OCI-LY7 (cell line): ENCODE results near the gene DAP. TPM values are rescaled to one million over a fixed set of nuclear protein-coding genes. Genes with fewer than 3 reads are reported as not detected.

Experiments
- BruUV-seq: library from RNA; stranded (reverse); fragments of 400-500 nt; replicated peaks from 2 replicates; lab custom pipeline; 2021; lab: Mats Ljungman, UMichigan
- CTCF ChIA-PET: fragments of 300-600 bp; sonication (Branson Sonifier 250); formaldehyde crosslinking; loops from one replicate; lab custom pipeline; 2022; ENCODE audit warnings: antibody characterized with exemption; ENCODE audit not compliant: unreplicated experiment; lab: Charles Lee
- POLR2A ChIA-PET: fragments of 300-600 bp; sonication (Branson Sonifier 250); formaldehyde crosslinking; loops from one replicate; lab custom pipeline; 2022; ENCODE audit warnings: antibody characterized with exemption; lab: Charles Lee
- DNase-seq: peaks from one replicate; pipeline ENCODE4 v3.0.0-alpha.2; 2015; ENCODE audit warnings: low spot score
- H2AFZ ChIP-seq: fragments of 200-600 bp; sonication (generic), shearing (Covaris generic); 2 replicates; pipeline ENCODE4 v1.6.1; 2014; ENCODE audit warnings: mild to moderate bottlenecking, antibody characterized with exemption, low read length, moderate library complexity
- H3K27ac ChIP-seq: fragments of 200-600 bp; sonication (generic); 2 replicates; pipeline ENCODE4 v1.5.1; 2014; ENCODE audit warnings: mixed run types, low read depth, mild to moderate bottlenecking, moderate library complexity, low read length, inconsistent platforms; ENCODE audit not compliant: poor library complexity, severe bottlenecking
- H3K36me3 ChIP-seq: fragments of 200-600 bp; sonication (generic); 2 replicates; pipeline ENCODE4 v1.6.1; 2014; ENCODE audit warnings: mild to moderate bottlenecking, antibody characterized with exemption, low read length, moderate library complexity, mixed read lengths; ENCODE audit not compliant: insufficient read depth
- H3K4me1 ChIP-seq: fragments of 200-600 bp; sonication (generic); 2 replicates; pipeline ENCODE4 v1.5.1; 2014; ENCODE audit warnings: mild to moderate bottlenecking, low read length; ENCODE audit not compliant: insufficient read depth, poor library complexity, severe bottlenecking
- H3K4me2 ChIP-seq: fragments of 200-600 bp; sonication (generic); 2 replicates; pipeline ENCODE4 v1.6.1; 2014; ENCODE audit warnings: mild to moderate bottlenecking, low read length
- H3K4me3 ChIP-seq: fragments of 200-600 bp; sonication (generic); 2 replicates; pipeline ENCODE4 v1.5.1; 2014; ENCODE audit warnings: mild to moderate bottlenecking, low read depth, low read length; ENCODE audit not compliant: poor library complexity, severe bottlenecking
- H3K79me2 ChIP-seq: fragments of 200-600 bp; sonication (generic); 2 replicates; pipeline ENCODE4 v1.6.1; 2016; ENCODE audit warnings: low read depth, mild to moderate bottlenecking, low read length, moderate library complexity, mixed read lengths; ENCODE audit not compliant: insufficient read depth
- H3K9me2 ChIP-seq: fragments of 200-600 bp; sonication (generic); 2 replicates; pipeline ENCODE4 v1.6.1; 2016; ENCODE audit warnings: mild to moderate bottlenecking, low read length, mixed read lengths; ENCODE audit not compliant: insufficient read depth
- H3K9me3 ChIP-seq: fragments of 200-600 bp; sonication (generic); 2 replicates; pipeline ENCODE4 v1.6.1; 2014; ENCODE audit warnings: mild to moderate bottlenecking, mixed run types, low read length, mixed read lengths
- H4K20me1 ChIP-seq: fragments of 200-600 bp; sonication (generic); 2 replicates; pipeline ENCODE4 v1.6.1; 2014; ENCODE audit warnings: mild to moderate bottlenecking, antibody characterized with exemption, low read length, moderate library complexity, mixed read lengths; ENCODE audit not compliant: insufficient read depth
- EZH2phosphoT487 ChIP-seq: fragments of 200-600 bp; sonication (generic); IDR thresholded peaks from 2 replicates; pipeline ENCODE4 v1.6.1; 2018; ENCODE audit warnings: low read depth, borderline replicate concordance, mild to moderate bottlenecking, mixed run types, antibody characterized with exemption, low read length, moderate library complexity, mixed read lengths
- intact Hi-C: fragments of 100-400 bp; cut with micrococcal nuclease; formaldehyde crosslinking; loops from one replicate; pipeline ENCODE4 v1.10.0; 2022; ENCODE audit not compliant: unreplicated experiment
- total RNA-seq, 2 experiments: library from RNA; depleted of rRNA in 1 of 2; stranded (reverse); fragments of >200 nt in 1 of 2; shearing (Covaris generic) in 1 of 2; gene quantifications; 2 replicates each; pipeline ENCODE4 v1.2.3, GENCODE V29; 2014 to 2022
- TF ChIP-seq, protein P1 (sequence below): fragments of 200-600 bp; sonication (generic); conservative IDR thresholded peaks from 2 replicates; pipeline ENCODE4 v1.5.1; 2014; ENCODE audit warnings: mild to moderate bottlenecking, antibody characterized with exemption, low read length, moderate library complexity, mixed read lengths

DAP gene
- total RNA-seq, 2 experiments from 2014 or later, result 21.5 to 96.1 TPM

- ChIA-PET POLR2A (interaction anchor here (1.1 to 1.5 kb wide), 3 partner anchors 18 to 57 kb away, joined by 3 read pairs; no protein-coding TSS in a partner anchor), CTCF (no interaction called here)
- intact Hi-C loops, result no loop called here
- H3K79me2 ChIP-seq, result no peaks in the 10 kb centered on the region
- BruUV-seq, result no TSS peak
- no peak overlapping the region for H3K4me2 ChIP-seq
- H3K9me2 ChIP-seq, result no peaks in the 10 kb centered on the region
- peaks cover 22% of the 10 kb centered on the region for H3K36me3 ChIP-seq
- no peak overlapping the region for H3K4me3 ChIP-seq
- no peak overlapping the region for H3K27ac ChIP-seq
- no peaks in the 10 kb centered on the region for H3K9me3 ChIP-seq
- H4K20me1 ChIP-seq, result no peaks in the 10 kb centered on the region
- H2AFZ ChIP-seq, result no peak overlapping the region
- H3K4me1 ChIP-seq, result no peaks in the 10 kb centered on the region
- DNase-seq, result no peak
- TF ChIP-seq EZH2phosphoT487, result no peak
- TF ChIP-seq, protein P1, sequence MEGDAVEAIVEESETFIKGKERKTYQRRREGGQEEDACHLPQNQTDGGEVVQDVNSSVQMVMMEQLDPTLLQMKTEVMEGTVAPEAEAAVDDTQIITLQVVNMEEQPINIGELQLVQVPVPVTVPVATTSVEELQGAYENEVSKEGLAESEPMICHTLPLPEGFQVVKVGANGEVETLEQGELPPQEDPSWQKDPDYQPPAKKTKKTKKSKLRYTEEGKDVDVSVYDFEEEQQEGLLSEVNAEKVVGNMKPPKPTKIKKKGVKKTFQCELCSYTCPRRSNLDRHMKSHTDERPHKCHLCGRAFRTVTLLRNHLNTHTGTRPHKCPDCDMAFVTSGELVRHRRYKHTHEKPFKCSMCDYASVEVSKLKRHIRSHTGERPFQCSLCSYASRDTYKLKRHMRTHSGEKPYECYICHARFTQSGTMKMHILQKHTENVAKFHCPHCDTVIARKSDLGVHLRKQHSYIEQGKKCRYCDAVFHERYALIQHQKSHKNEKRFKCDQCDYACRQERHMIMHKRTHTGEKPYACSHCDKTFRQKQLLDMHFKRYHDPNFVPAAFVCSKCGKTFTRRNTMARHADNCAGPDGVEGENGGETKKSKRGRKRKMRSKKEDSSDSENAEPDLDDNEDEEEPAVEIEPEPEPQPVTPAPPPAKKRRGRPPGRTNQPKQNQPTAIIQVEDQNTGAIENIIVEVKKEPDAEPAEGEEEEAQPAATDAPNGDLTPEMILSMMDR, result no peak
Measured at GRCh38 chr5:10685115-10685521, 75.9 kb downstream of the DAP start.

DNA sequence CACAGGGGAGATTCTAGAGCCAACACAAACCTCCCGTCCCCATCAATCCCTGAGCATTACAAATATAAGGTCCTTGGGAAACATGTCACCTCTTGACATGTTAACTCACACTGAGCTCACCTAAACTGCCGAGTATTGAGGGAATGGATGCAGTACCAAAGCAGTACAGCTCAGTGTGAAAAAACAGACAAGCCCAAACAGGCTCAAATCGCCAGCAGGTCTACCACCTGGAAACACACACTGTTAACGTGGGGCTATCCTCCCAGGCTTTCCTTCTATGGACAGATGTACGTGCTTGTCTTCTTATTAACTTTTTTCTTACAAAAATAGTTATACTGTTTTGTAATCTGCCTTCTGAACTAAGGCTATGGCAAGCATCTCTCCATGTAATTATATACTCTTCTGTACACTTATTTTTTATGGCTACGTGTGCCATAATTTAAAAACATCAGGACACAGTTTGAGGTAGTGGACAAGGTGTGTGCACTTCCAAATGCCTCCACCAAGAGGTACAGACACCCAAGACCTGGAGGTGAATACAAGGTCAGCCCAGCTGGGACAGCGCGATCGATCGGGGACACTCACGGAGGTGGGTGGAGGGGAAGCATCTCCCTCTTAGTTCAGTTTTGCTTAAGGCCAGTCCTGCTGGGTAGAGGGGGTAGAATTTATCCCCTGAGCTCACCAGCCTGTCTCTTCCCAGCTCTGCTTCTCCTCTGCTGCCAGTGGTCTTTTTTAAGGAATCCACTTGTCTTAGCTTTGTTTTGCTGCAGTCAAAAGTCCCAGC is 76.5 kb downstream of the DAP start:
- Histone ChIP-seq H3K4me2 (no peak overlapping the region), H4K20me1 (no peaks in the 10 kb centered on the region)

More for the DNA sequence above, 76.5 kb downstream of the DAP start:
- no peak for DNase-seq
- Histone ChIP-seq H3K27ac (no peak overlapping the region), H3K36me3 (peaks cover 27% of the 10 kb centered on the region), H3K9me2 (no peaks in the 10 kb centered on the region), H2AFZ (no peak overlapping the region), H3K4me1 (no peaks in the 10 kb centered on the region), H3K9me3 (no peaks in the 10 kb centered on the region), H3K79me2 (no peaks in the 10 kb centered on the region), H3K4me3 (no peak overlapping the region)
- BruUV-seq, result no TSS peak
- CTCF ChIA-PET, result interaction anchor here (0.6 kb wide), 1 partner anchor 576 kb away, joined by 4 read pairs; no protein-coding TSS in a partner anchor
- POLR2A ChIA-PET, result interaction anchor here (0.6 to 1.5 kb wide), 4 partner anchors 18 to 333 kb away, joined by 3 read pairs; no protein-coding TSS in a partner anchor
- TF ChIP-seq, protein P1, result no peak
- no peak for TF ChIP-seq EZH2phosphoT487
- intact Hi-C loops, result no loop called here
